Measurements from ENCODE around the gene CLK2. TPM values are rescaled to one million over a fixed set of nuclear protein-coding genes. Genes with fewer than 3 reads are reported as not detected.

CLK2 gene
- total and polyA plus RNA-seq, 2 of the 13 experiments (the other 11 are each of a cell fraction or from before 2014, with no cell fraction given) = 20.1 to 73.5 TPM

DNA sequence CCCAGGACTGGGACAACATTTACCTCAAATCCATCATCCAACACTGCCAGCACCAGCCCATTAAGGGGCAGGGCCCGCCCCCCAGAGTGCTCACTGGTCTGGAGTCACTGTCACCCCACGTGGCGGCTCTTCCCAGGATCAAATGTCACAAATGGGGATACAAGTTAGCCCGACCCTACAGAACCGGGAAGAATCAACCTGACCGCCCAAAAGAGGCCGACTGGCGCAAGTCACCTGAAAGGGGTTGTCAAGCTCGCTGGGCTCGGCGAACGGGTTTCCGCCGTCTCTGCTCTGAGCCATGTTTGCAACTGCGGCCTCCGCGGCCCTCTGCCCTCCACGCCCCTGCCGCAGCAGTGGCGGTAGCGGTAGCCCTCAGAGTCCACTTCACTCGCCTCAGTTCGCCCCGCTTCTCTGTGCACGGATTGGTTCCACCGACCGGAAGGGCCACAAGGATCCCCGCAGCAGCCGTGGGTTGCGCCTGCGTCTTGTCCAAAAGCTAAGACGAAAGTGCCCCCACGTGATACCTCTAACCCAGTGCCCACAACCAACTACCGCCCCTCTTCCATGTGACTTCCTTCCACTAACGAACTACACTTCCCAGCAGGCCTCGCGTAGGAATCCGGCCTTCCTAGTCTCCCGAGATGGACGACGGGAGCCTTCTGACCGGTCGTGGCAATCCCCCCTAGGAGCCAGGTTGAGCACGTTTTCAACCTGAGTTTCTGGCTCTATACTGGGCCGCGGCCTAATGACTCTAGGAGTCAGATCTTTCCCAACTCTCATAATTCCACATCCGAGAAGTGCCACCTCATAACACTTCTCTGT lies 11.2 kb downstream of the CLK2 start, which contains the start of gene SCAMP3 (continued):
- no peak; the same call in 1 of the 2 replicates for TF ChIP-seq KDM4B (CRISPR knock-in tag; IDR thresholded peaks at IDR 0.05)
- TF ChIP-seq CBX1 (IDR thresholded peaks at IDR 0.05; ENCODE audit: low read depth) = peak; percentile 88
- TF ChIP-seq, protein P1, sequence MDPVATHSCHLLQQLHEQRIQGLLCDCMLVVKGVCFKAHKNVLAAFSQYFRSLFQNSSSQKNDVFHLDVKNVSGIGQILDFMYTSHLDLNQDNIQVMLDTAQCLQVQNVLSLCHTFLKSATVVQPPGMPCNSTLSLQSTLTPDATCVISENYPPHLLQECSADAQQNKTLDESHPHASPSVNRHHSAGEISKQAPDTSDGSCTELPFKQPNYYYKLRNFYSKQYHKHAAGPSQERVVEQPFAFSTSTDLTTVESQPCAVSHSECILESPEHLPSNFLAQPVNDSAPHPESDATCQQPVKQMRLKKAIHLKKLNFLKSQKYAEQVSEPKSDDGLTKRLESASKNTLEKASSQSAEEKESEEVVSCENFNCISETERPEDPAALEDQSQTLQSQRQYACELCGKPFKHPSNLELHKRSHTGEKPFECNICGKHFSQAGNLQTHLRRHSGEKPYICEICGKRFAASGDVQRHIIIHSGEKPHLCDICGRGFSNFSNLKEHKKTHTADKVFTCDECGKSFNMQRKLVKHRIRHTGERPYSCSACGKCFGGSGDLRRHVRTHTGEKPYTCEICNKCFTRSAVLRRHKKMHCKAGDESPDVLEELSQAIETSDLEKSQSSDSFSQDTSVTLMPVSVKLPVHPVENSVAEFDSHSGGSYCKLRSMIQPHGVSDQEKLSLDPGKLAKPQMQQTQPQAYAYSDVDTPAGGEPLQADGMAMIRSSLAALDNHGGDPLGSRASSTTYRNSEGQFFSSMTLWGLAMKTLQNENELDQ (CRISPR knock-in tag; IDR thresholded peaks at IDR 0.05; ENCODE audit: borderline replicate concordance) = no peak
- no peak for TF ChIP-seq ZFP36L1 (CRISPR knock-in tag; IDR thresholded peaks at IDR 0.05)
- TF ChIP-seq SKIL (CRISPR knock-in tag; IDR thresholded peaks at IDR 0.05; ENCODE audit: borderline replicate concordance) = 0 out of 2 replicates have a peak, but pooled peaks have one; percentile 16
- no peak for TF ChIP-seq ZNF549 (CRISPR knock-in tag; IDR thresholded peaks at IDR 0.05)
- TF ChIP-seq KLF13 (CRISPR knock-in tag; IDR thresholded peaks at IDR 0.05) = no peak
- TF ChIP-seq, protein P2, sequence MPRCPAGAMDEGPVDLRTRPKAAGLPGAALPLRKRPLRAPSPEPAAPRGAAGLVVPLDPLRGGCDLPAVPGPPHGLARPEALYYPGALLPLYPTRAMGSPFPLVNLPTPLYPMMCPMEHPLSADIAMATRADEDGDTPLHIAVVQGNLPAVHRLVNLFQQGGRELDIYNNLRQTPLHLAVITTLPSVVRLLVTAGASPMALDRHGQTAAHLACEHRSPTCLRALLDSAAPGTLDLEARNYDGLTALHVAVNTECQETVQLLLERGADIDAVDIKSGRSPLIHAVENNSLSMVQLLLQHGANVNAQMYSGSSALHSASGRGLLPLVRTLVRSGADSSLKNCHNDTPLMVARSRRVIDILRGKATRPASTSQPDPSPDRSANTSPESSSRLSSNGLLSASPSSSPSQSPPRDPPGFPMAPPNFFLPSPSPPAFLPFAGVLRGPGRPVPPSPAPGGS (CRISPR knock-in tag; IDR thresholded peaks at IDR 0.05) = peak; percentile 76
- TF ChIP-seq THRA (CRISPR knock-in tag; IDR thresholded peaks at IDR 0.05; ENCODE audit: borderline replicate concordance) = no peak; the same call in 1 of the 2 replicates
- no peak for TF ChIP-seq AKNA (CRISPR knock-in tag; IDR thresholded peaks at IDR 0.05; ENCODE audit: borderline replicate concordance)
- no peak for TF ChIP-seq ZNF75D (CRISPR knock-in tag; IDR thresholded peaks at IDR 0.05; ENCODE audit: borderline replicate concordance)
- TF ChIP-seq FOXA1 (IDR thresholded peaks at IDR 0.05) = no peak
- no peak for TF ChIP-seq FOXA1 (CRISPR knock-in tag; IDR thresholded peaks at IDR 0.05)
- no peak for TF ChIP-seq ZMYM2 (CRISPR knock-in tag; IDR thresholded peaks at IDR 0.05)
- TF ChIP-seq, protein P3, sequence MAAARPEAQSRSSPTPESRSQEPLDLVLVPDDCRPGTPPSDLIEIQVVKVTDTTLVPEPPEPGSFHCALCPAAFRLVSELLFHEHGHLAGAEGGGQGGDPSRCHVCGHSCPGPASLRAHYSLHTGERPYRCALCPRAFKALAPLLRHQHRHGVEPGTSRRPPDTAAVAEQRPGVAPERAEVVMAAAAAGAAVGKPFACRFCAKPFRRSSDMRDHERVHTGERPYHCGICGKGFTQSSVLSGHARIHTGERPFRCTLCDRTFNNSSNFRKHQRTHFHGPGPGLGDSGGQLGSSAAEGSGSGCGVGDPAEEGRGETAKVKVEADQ (CRISPR knock-in tag; IDR thresholded peaks at IDR 0.05; ENCODE audit: borderline replicate concordance) = no peak

All from HepG2 (cell line).